HG03460 (cell line): ENCODE measurements around the gene A2ML1.
"Not testable (repeated sequence)": the region's sequence is repeated elsewhere in the genome, so short reads cannot be mapped to it uniquely, and the experiment has no call there.

ENCODE experiments used
- ATAC-seq: cut with Tn5 transposase; IDR thresholded peaks from one replicate; pipeline ENCODE4 v1.9.1; 2021; ENCODE audit not compliant: unreplicated experiment

Gene A2ML1

DNA sequence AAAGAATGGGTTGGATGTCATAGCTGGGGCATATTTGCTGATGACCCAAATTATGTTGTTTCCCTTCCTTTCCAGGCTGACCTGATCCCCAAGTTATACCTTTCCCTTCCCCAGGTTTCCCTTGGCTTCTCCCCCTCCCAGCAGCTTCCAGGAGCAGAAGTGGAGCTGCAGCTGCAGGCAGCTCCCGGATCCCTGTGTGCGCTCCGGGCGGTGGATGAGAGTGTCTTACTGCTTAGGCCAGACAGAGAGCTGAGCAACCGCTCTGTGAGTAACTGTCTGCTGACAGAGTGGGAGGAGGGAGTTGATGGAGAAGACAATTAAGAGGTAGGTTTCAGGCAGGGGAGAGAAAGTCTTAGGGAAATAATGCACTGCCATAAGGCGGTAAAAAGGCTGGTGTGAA is 25.0 kb downstream of the A2ML1 start:
- ATAC-seq: no peak

DNA sequence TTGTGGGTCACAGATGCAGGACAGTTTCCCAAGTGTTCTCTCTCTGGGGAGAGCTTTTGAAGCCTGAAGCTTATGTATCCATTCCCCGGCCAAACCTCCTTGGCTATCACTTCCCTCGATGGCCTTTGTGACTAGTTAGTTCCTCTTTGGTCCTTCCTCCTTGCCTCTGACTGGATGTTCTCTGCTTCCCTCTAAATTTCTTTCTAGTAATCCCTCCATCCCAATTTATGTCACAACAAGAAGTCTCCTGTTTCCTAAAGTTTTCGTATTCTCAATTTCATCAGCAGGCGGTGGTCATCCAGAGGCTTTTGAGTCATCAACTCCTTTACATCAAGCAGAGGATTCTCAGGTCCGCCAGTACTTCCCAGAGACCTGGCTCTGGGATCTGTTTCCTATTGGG is 27.5 kb downstream of the A2ML1 start:
- no peak for ATAC-seq

DNA sequence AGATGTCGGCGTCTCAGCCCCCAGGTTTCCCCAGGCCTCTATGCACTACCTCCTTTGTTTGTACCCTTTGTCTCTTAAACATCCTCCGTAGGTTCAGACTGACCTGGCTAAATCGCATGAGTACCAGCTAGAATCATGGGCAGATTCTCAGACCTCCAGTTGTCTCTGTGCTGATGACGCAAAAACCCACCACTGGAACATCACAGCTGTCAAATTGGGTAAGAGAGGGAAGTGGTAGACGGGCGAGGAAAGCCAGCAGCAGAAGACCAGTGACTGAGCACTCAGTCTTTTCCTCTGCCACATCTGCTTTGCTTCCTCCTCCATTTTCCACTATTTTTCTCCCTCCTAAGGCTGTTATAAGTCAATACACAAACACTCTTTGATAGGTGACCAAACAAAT is 29.7 kb downstream of the A2ML1 start:
- ATAC-seq: no peak

DNA sequence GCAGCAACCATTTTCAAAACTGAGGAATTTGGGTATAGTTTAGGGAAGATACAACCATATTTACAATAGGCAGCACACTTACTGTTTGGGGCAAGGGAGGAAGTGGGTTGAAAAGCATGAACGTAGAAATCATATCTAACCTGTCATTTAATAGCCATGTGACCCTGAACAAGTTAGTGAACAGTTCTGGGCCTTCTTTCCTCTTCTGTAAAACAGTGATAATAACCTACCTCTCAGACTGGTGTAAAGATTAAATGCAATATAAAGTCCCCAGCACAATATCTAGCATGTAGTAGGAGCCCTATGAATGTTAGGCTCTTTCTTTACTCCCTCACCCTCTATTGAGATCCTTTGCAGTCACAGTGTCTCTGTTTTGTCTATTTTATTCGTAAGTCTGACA is 33.5 kb downstream of the A2ML1 start:
- no peak for ATAC-seq

DNA sequence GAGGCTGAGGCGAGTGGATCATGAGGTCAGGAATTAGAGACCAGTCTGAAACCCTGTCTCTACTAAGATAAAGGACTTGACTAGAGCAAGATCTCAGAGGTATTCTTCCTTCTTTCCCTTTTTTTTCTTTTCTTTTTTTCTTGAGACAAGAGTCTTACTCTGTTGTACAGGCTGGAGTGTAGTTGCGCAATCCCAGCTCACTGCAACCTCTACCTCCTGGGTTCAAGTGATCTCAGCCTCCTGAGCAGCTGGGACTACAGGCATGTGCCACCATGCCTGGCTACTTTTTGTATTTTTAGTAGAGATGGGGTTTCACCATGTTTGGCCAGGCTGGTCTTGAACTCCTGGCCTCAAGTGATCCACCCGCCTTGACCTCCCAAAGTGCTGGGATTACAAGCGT is 37.0 kb downstream of the A2ML1 start:
- not testable (repeated sequence) for ATAC-seq

DNA sequence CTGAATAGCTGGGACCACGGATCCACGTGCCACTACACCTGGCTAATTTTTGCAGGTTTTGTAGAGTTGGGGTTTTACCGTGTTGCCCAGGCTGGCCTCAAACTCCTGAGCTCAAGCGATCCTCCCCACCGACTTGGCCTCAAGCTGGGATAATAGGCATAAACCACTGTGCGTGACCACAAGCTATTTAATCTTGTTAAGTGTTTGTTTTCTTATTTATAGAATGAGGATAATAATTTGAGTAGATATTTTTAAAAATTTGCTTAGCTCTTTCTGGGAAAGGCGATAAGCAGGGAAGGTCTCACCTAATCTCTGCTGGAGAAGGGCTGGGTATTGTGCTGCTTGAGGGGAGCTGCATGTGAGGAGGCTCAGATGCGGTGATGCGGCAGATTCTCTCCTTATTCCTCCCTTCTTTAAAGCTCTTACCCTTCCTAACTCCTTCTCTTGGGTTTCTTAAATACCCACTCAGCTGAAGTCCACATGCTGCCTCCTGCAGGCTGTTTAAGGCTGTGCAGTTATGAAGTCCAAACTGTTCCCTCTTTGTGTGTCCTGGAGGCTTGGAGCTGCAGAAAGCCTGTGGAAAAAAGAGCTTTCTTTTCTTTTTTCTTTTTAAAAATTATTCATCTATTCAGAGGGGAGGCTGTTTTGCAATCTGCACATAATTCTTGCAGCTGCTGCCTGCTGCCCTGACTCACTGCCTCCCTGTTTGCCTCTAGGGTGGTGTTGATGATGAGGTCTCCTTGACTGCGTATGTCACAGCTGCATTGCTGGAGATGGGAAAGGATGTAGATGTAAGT is 37.9 kb downstream of the A2ML1 start:
- ATAC-seq: no peak

DNA sequence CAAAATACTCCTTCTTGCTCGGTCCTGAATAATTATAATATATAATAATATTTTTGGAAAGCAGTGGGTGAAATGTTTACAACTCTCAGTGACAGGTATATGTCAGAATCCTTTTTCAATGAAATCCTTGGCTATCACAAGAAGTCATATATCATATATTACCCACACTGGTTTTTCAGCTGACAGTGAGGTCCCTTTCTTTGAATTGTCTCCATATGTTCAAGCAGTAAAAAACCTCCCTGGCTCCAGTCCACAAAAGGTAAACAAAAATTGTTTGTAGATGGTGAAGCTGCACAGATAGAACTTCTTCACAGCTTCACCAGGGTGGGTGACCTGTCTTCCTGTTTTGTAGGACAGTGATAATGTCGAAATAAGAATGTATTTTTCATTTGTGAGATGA is 44.0 kb downstream of the A2ML1 start:
- no peak for ATAC-seq

DNA sequence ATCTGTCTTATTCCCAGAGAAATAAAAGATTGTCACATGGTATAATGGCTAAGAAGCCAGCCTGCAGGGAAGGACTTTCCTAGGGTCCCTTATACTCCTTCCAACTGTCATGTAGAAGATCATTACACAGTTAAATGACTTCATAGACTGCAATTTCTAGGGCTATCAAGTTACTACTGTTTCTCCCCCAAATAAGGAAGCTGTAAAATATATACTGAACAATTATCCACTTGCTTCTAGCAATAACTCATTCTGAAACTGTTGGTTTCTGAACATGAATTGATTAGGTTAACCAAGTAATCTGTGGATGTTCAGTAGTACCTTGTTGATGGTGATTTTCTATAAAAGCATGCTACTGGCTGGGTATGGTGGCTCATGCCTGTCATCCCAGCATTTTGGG is 44.6 kb downstream of the A2ML1 start:
- no peak for ATAC-seq

DNA sequence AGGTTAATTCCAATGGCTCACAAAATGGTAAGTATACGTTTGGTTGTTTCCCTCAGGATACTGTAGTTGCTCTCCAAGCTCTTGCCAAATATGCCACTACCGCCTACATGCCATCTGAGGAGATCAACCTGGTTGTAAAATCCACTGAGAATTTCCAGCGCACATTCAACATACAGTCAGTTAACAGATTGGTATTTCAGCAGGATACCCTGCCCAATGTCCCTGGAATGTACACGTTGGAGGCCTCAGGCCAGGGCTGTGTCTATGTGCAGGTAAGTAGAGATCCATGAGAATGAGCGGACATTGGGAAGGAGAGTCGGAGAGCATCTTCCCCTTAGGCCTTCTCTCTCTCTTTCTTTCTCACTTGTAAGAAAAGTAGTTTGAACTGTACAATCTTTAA is 45.4 kb downstream of the A2ML1 start:
- ATAC-seq: no peak

DNA sequence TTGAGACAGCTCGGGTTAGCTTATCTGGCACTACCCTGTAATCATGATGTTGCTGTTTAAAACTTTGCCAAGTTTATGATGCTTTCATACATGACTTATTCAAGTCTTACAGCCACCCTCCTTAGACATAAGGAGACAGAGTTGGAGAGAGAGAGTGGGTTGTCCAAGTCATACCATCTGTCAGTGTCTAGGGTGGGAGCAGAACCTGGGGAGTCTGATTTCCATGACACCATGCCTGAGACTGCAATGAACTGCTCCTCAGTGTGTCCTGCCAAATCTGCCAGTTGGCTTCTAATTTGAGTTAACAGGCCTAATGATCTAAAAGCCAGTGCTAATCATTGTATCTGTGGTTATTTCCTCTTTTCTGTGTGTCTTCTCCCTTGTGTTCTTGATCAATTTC is 48.2 kb downstream of the A2ML1 start:
- no peak for ATAC-seq

DNA sequence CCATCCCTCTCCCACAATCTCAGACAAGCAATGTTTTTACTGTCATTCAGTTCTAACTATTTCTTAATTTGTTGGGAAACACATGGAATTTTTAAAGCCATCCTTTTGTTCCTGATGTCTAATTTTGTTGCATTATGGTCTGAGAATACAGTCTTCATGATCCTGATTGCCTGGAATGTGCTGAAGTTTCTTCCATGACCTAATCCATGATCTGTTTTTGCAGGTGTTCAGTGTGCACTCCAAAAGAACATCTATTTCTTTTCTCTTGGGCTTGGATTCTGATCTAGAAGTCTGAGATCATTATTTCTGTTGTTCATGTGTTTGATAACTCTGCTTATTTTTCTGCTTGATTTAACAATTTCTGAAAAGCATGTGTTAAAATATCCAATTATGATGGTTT is 48.6 kb downstream of the A2ML1 start:
- no peak for ATAC-seq

DNA sequence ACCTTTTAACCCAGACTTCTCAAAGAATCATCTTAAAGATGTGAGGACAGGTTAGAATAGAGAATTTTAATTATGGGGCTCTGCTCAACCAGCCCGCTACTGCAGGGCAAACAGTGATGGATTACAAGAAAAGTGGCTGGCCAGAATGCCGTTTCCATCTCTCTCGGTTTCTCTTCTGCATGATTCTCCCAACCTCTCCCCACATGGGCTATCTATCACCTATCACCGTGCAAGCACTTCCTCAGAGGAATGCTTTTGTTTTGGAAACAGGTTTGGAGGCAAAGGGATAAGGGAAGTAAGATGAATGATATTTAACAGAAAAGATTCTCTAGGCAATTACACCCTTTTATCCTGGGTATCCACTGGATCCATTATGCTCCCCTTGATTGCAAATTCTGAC is 54.5 kb downstream of the A2ML1 start:
- no peak for ATAC-seq

DNA sequence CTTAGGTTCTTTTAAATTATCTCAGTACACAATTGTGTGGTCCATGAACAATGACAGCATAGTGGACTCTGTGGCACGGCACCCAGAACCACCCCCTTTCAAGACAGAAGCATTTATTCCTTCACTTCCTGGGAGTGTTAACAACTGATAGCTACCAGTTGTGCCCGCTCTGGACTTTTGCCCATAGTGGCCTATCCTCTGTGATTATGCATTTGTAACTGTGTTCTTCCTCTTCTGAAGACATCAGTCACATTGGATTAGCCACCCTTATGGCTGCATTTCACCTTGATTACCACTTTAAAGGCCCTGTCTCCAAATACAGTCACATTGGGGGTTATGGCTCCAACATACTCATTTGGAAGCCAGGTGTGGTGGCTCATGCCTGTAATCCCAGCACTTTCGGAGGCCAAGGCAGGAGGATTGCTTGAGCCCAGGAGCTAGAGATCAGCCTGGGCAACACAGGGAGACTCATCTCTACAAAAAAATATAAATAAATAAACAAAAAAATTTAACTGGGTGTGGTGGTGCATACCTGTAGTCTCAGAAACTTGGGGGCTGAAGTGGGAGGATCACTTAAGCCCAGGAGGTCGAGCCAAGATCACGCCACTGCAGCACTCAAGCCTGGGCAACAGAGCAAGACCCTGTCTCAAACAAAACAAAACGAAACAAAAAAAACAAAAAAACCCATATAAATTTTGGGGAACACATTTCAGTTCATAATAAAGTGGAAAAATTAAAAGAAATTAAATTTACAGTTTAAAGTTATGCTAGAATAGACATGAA is 64.3 kb downstream of the A2ML1 start:
- ATAC-seq: no peak

DNA sequence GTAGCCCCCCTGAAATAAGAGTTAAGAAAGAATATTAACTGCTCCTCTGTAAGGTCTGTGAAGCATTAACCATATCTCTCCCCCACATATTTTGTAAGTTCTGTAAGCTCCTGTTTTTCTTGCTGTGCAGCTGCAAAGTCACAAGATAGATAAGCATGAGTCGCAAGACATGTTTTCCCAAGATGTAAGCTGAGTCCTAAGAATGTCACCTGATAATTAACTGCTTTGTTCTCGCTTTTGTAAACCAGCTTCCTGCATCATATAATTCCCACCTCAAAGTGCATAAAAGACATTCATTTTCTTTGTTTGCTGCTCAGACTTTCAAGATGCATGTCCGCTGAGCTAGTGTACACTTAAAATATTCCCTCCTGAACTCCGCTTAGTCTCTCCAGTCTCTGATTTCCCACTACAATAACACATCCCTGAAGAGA is 64.9 kb downstream of the A2ML1 start:
- no peak for ATAC-seq

DNA sequence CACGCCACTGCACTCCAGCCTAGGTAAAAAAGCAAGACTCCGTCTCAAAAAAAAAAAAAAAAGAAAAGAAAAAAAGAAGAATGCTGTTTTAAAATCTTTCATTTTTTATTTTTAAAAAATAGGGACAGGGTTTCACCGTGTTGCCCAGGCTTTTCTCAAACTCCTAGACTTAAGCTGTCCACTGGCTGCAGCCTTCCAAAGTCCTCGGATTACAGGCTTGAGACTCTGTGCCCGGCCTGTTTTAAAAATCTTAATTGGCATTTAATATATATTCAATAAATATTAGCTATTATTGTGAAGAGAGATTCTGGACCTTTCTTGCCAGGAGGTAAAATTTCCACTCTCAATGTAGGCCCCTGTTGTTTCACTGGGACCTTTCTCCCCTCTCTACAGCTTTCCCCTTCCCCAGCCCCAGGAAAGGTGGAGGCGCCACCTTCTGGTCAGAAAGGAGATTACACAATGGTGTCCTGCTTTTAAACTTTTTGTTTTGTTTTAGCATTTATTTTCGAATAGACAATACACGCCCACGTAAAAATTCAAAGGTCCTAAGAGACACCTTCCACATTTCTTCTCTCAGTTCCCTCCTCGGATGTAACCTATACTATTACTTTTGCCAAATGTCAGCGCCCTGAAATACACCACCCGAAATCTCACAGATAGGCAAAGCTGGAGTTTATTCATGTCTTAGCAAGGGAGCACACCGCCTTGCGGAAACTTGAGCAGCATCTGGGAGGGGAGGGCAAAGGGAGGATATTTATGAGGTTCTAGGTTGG is 68.1 kb downstream of the A2ML1 start:
- ATAC-seq: no peak

DNA sequence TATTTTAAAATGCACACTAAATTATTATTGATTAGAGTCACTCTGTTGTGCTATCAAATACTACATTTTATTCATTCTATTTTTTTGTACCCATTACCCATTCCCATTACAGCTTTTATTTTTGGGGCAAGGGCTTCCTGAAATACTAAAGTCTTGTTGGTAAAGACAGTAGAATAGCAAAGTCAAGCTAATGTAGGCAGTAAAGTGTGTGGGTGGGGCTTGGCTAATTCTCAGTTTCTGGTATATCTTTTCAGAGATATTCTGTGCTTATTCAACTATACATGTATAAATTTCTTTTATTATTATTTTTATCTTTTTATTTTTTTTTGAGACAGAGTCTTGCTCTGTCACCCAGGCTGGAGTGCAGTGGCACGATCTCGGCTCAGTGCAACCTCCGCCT is 69.6 kb downstream of the A2ML1 start:
- ATAC-seq: no peak

DNA sequence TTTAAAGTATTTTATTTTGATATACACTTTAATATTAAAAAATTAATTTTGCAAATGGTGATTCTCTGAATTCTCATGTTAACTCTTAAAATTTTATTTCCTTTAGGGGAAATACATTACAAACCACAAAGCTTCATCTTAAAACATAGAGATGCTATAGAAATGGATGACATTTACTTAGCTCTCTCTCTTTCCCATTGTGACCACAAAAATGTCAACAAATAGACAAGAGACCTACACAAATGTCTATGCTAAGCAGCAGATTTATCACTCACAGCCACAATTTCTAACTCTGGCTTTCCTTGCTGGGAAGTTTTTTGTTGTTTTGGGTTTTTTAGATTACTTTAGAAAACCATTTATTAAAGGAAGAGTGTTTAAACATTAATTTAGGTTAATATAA is 72.0 kb downstream of the A2ML1 start:
- no peak for ATAC-seq

DNA sequence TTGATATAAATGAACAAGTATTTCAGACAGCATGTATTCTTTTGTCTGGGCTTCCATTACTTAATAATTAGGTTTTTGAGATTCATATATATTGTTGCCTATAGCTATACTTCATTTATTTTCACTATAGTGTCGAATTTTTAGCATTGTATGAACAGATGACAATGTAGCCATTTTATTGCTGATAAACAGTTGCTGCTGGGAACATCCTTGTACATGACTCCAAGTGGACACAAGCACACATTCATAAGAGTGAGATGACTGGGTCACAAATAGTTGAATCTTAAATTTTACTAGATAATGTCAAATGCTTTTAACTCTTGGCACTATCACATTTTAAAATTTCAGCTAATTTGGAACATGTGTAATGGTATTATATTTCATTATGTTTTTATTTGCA is 72.6 kb downstream of the A2ML1 start:
- ATAC-seq: no peak

DNA sequence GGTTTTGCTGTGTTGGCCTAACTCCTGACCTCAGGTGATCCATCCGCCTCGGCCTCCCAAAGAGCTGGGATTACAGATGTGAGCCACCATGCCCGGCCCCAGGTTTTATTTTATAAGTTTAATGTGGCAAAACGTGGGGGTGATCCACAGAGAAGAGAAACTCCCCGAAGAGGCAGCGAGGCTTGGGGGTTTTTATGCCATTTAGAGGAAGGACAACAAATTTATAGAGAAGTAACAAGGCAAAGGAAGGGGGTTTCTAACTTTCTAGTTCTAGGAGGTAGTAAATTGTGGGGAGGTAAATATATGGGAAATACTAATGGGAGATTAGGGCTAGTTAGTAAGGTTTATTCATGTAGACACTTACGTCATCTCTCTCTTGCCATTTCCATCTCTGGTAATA is 74.7 kb downstream of the A2ML1 start:
- ATAC-seq: no peak

DNA sequence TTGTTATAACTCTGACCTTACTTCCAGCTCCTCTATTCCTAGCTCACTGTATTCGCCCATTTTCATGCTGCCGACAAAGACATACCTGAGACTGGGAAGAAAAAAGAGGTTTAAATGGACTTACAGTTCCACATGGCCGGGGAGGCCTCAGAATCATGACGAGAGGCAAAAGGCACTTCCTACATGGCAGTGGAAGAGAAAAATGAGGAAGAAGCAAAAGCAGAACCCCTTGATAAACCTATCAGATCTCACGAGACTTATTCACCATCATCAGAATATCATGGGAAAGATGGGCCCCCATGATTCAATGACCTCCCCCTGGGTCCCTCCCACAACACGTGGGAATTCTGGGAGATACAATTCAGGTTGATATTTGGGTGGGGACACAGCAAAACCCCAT is 77.4 kb downstream of the A2ML1 start:
- ATAC-seq: no peak

DNA sequence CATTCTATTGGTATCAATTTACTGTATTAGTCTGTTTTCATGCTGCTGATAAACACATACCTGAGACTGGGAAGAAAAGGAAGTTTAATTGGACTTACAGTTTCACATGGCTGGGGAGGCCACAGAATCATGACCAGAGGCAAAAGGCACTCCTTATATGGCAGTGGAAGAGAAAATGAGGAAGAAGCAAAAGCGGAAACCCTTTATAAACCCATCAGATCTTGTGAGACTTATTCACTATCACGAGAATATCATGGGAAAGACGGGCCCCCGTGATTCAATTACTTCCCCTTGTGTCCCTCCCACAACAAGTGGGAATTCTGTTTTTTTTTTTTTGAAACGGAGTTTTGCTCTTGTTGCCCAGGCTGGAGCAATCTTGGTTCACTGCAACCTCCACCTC is 80.3 kb downstream of the A2ML1 start:
- not testable (repeated sequence) for ATAC-seq

DNA sequence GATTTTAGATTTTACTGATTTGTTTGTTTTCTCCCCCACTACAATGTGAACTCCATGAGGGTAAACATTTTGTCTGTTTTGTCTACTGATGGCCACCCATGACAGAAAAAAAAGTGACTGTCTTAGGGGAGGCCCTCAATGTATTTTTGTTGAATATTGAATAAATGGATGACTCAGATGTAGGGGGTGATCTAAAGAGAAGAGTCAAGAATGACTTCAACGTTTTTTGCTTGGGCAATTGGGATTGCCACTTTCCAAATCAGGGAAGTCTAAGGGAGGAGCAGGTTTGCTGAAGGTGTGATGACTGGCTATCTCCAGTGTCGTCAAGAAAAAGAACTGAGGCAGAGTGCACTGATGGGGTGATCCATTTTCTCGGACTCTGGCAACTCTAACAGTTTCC is 81.2 kb downstream of the A2ML1 start:
- no peak for ATAC-seq
